Adipocyte (in vitro differentiated cells): ENCODE results near the gene CHGA.

Experiments used
- DNase-seq: peaks from one replicate; pipeline ENCODE4 v3.0.0-alpha.2; 2015; ENCODE audit warnings: low read depth
- H3K27me3 ChIP-seq: replicated peaks from 2 replicates; pipeline ENCODE4 v1.7.0; 2013; ENCODE audit warnings: mild to moderate bottlenecking, low read length, moderate library complexity; ENCODE audit not compliant: control insufficient read depth, insufficient read depth
- H3K36me3 ChIP-seq: 2 replicates; pipeline ENCODE4 v1.7.0; 2013; ENCODE audit warnings: low read length, mild to moderate bottlenecking, moderate library complexity; ENCODE audit not compliant: control insufficient read depth, insufficient read depth, severe bottlenecking
- H3K4me1 ChIP-seq: 2 replicates; pipeline ENCODE4 v1.7.0; 2013; ENCODE audit warnings: mild to moderate bottlenecking, low read length, moderate library complexity; ENCODE audit not compliant: control insufficient read depth, insufficient read depth
- H3K4me3 ChIP-seq: 2 replicates; pipeline ENCODE4 v1.7.0; 2013; ENCODE audit warnings: mild to moderate bottlenecking, low read length, moderate library complexity
- H3K9ac ChIP-seq: 2 replicates; pipeline ENCODE4 v1.7.0; 2013; ENCODE audit warnings: mild to moderate bottlenecking, low read length, moderate library complexity
- H3K9me3 ChIP-seq: 2 replicates; pipeline ENCODE4 v1.7.0; 2013; ENCODE audit warnings: mild to moderate bottlenecking, low read length, moderate library complexity; ENCODE audit not compliant: control insufficient read depth

Gene CHGA

GRCh38 chr14:92959189-92959531 lies 36.2 kb downstream of the CHGA start:
- Histone ChIP-seq H3K27me3 (no peaks in the 10 kb centered on the region), H3K9ac (no peak overlapping the region), H3K4me3 (no peak overlapping the region), H3K36me3 (peaks cover 49% of the 10 kb centered on the region), H3K4me1 (peaks cover 11% of the 10 kb centered on the region), H3K9me3 (no peaks in the 10 kb centered on the region)
- DNase-seq: no peak

DNA sequence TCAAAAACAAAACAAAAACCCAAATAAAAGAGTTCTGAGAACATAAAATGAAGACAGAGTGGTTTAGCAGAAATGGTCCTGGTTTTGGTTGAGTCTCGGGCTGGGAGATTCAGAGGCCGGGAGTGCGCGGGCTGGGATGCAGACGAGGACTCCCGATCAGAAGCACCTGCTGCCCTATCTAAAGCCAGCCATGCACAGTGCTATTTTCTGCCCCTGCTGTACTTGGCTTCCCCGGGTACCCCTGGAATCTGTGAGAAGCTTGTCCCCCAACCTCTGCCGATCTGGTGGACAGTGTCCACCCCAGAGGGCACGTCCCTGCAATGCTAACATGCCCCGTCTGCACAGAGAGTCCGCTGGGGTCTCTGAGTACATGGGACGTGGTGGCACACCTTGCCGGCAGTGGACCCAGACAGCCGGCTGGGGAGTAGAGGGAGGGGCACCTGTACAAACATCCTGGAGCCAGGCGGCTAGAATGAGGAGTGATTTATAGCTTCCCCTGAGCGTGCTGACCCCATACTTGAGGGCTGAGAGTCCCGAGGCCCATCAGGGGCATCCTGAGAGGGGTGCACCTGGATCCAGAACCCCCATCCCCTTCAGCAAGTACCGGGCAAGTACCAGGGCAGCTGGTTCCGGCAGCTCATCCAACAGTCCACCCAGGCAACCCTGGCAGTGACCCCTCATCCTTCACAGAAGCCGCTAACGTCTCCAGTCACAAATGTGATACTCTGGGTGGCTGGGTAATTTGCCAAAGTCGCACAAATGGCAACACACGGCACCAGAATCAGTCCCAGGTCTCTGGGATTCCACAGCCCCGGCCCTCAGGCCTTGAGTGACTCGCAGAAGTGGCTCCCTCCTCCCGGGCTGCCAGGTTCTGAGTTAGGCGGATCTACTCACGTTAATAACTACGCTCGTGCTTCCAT lies 37.1 kb downstream of the CHGA start:
- no peak for DNase-seq
- H3K4me3 ChIP-seq: no peak overlapping the region
- H3K27me3 ChIP-seq: no peaks in the 10 kb centered on the region
- no peak overlapping the region for H3K9ac ChIP-seq
- H3K36me3 ChIP-seq: peaks cover 41% of the 10 kb centered on the region
- peaks cover 18% of the 10 kb centered on the region for H3K4me1 ChIP-seq
- no peaks in the 10 kb centered on the region for H3K9me3 ChIP-seq

DNA sequence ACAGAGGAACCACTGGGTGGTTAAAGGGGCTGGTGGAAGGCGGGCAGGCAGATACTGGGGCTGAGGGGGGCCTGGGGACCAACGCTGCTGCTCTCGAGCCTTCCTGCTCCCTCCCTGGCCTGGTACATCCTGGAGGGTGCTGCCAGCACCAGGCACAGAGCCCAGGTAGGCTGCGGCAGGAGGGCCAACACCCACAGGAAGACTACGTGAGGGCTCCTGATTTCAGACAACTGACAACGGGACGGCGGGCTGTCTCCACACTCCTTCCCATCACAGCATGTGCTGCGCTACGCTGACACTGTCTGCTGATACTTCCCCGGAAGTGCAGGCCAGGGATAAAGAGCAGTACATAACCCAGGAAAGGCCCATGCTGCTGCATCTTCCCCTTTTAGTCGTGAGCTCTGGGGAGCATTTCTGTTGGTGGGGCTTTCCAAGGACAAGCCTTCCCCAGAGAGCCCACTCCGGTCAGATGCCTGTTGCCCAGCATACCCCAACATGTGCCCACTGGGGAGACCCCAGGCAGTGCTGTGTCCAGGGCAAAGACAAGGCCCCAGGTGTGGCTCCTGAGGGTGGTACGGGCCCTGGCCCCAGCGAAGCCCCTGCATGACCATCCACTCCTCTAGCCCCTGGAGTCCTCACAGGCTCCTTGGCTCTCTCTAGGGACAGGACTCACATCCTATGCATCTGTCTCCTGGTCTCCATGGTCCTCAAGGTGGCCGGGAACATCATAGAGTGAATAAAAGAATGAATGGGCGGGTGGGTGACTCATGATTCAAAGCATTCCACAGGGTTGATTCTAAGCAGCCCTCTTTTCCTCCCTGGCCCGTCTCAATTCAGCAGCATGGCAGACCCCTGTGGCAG lies 38.0 kb downstream of the CHGA start:
- Histone ChIP-seq H3K9me3 (no peaks in the 10 kb centered on the region), H3K9ac (no peak overlapping the region), H3K36me3 (peaks cover 38% of the 10 kb centered on the region), H3K4me1 (peaks cover 22% of the 10 kb centered on the region), H3K4me3 (no peak overlapping the region), H3K27me3 (no peaks in the 10 kb centered on the region)
- DNase-seq: peak; percentile 22

- peaks cover 22% of the 10 kb centered on the region for H3K4me1 ChIP-seq
- no peak overlapping the region for H3K4me3 ChIP-seq
- no peaks in the 10 kb centered on the region for H3K27me3 ChIP-seq
- H3K9me3 ChIP-seq: no peaks in the 10 kb centered on the region
- H3K36me3 ChIP-seq: peaks cover 33% of the 10 kb centered on the region
- H3K9ac ChIP-seq: no peak overlapping the region
- DNase-seq: no peak
Observed at GRCh38 chr14:92961567-92961855, 38.6 kb downstream of the CHGA start.

- no peaks in the 10 kb centered on the region for H3K27me3 ChIP-seq
- peaks cover 25% of the 10 kb centered on the region for H3K36me3 ChIP-seq
- DNase-seq: no peak
- H3K4me1 ChIP-seq: peaks cover 22% of the 10 kb centered on the region
- H3K9ac ChIP-seq: no peak overlapping the region
- H3K4me3 ChIP-seq: no peak overlapping the region
- H3K9me3 ChIP-seq: no peaks in the 10 kb centered on the region
Observed at GRCh38 chr14:92962031-92962830, 39.3 kb downstream of the CHGA start.

- H3K27me3 ChIP-seq: no peaks in the 10 kb centered on the region
- no peak overlapping the region for H3K4me3 ChIP-seq
- H3K36me3 ChIP-seq: peaks cover 20% of the 10 kb centered on the region
- no peak for DNase-seq
- no peak overlapping the region for H3K9ac ChIP-seq
- no peaks in the 10 kb centered on the region for H3K9me3 ChIP-seq
- H3K4me1 ChIP-seq: peaks cover 22% of the 10 kb centered on the region
Observed at GRCh38 chr14:92962831-92963095, 39.8 kb downstream of the CHGA start.

DNA sequence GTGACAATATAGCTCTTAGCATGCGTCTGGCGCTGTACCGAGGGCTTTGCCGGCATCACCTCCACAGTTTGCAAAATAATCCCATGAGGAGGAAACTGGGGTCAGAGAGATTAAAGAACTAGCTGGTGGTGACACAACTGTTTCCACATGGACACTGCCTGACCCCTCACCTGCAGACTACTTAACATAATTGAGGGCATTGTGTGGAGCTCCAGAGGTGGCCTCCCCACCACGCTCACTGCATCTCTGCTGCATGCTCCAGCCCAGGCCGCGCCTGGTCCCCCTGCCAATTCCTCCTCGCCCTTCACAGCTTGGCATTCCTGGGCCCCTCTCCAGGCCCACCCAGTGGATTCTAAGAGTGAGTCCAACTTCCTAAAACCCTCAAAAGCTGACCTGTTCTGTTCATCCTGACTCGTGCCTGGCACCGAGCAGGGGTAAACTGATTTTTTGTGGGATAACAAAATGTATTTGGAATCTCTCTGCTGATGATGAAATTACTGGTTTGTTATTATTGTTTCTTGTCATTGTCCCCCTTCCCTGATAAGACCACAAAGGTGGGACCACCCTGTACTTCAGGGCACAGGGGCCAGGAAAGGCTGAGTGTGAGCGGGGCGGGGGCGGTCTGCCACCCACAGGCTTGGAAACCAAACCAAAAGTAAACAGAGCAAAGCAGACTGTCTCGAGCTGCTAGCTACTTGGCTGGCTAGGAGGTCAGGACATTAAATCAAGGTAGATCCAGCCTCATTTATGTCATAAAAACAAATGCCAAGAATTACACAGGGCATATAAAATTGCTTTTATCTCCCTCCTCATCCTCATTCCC lies 40.6 kb downstream of the CHGA start:
- H3K9me3 ChIP-seq: no peaks in the 10 kb centered on the region
- H3K36me3 ChIP-seq: peaks cover 13% of the 10 kb centered on the region
- no peak for DNase-seq
- no peaks in the 10 kb centered on the region for H3K27me3 ChIP-seq
- no peak overlapping the region for H3K4me3 ChIP-seq
- no peak overlapping the region for H3K9ac ChIP-seq
- H3K4me1 ChIP-seq: peaks cover 22% of the 10 kb centered on the region

DNA sequence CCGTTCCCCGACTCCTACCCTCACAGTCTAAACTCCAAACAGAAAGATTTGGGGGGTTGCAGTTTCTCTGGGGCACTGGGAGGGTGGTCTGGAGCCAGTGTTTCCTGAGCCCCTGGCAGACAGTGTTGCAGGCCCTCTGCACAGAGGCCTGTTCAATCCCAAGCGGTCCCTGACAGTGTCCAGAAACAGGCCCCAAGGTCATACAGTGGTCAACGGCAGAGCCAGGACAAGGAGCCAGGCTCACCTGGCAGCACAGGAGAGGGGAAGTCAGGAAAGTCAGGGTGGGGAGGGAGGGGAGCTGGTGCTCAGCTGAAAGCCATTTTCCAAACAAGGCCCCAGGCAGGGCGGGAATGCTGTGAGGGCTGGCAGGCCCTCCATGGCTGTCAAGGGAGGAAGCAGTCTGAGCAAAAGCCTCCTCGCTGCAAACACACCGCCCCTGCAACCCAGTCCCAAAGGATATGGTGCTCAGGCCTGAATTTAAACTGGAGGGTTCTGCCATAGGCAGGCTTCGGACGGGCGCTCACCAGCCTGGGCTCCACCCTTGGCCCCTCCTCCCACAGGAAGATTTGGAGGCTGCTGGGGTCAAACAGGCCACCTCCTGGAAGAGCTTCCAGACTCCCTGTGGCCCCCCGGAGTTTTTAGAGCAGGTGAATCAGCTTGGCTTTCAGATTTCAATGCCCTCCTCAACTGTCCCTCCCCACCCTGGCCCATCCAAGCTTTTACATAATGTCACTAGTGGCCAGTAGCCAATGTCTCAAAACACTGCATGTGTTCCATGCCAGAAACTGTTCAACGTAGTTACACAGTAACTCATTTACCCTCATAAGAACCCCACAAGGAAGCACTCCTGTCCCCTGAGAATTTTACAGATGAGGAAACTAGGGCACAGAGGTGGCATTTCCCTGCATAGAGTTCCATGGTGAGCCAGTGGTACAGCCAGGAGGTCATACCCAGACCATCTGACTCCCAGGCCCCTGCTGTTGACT lies 41.5 kb downstream of the CHGA start:
- H3K27me3 ChIP-seq: no peaks in the 10 kb centered on the region

GRCh38 chr14:92965281-92965680 lies 42.3 kb downstream of the CHGA start:
- peaks cover 22% of the 10 kb centered on the region for H3K4me1 ChIP-seq
- H3K9ac ChIP-seq: no peak overlapping the region
- no peaks in the 10 kb centered on the region for H3K27me3 ChIP-seq
- no peaks in the 10 kb centered on the region for H3K9me3 ChIP-seq
- peaks cover 11% of the 10 kb centered on the region for H3K36me3 ChIP-seq
- H3K4me3 ChIP-seq: no peak overlapping the region
- DNase-seq: no peak

More for the DNA sequence above, 41.5 kb downstream of the CHGA start:
- no peak for DNase-seq
- Histone ChIP-seq H3K4me3 (no peak overlapping the region), H3K9ac (no peak overlapping the region), H3K4me1 (peaks cover 22% of the 10 kb centered on the region), H3K9me3 (no peaks in the 10 kb centered on the region), H3K36me3 (peaks cover 11% of the 10 kb centered on the region)

GRCh38 chr14:92967346-92967926 lies 44.5 kb downstream of the CHGA start:
- peaks cover 22% of the 10 kb centered on the region for H3K4me1 ChIP-seq
- DNase-seq: no peak
- H3K9me3 ChIP-seq: no peaks in the 10 kb centered on the region
- H3K9ac ChIP-seq: no peak overlapping the region
- H3K36me3 ChIP-seq: peaks cover 2% of the 10 kb centered on the region
- no peaks in the 10 kb centered on the region for H3K27me3 ChIP-seq
- no peak overlapping the region for H3K4me3 ChIP-seq
